Testis (tissue), 3 donors: ENCODE results near the gene MINDY4. TPM values are rescaled to one million over a fixed set of nuclear protein-coding genes. Genes with fewer than 3 reads are reported as not detected.

ENCODE experiments used
- DNase-seq: peaks from one replicate; pipeline ENCODE4 v3.0.0-alpha.2; 2019
- H3K27ac ChIP-seq, 2 donors: fragments of 200-600 bp; sonication (generic); one replicate each; pipeline ENCODE4 v1.5.1; 2019
- H3K27me3 ChIP-seq: fragments of 200-600 bp; sonication (generic); one replicate; pipeline ENCODE4 v1.5.1; 2019
- H3K36me3 ChIP-seq: fragments of 200-600 bp; sonication (generic); one replicate; pipeline ENCODE4 v1.5.1; 2017; ENCODE audit warnings: low read depth; ENCODE audit errors: missing control alignments
- H3K4me1 ChIP-seq: fragments of 200-600 bp; sonication (generic); one replicate; pipeline ENCODE4 v1.5.1; 2019
- H3K4me3 ChIP-seq, 2 donors: fragments of 200-600 bp; sonication (generic); one replicate each; pipeline ENCODE4 v1.5.1; 2017 to 2019
- H3K9me3 ChIP-seq: fragments of 200-600 bp; sonication (generic); one replicate; pipeline ENCODE4 v1.5.1; 2017
- POLR2A ChIP-seq: fragments of 450-650 bp; IDR thresholded peaks from one replicate; pipeline ENCODE4 v1.6.1; 2017; ENCODE audit warnings: antibody characterized with exemption, mild to moderate bottlenecking, moderate library complexity
- WGBS, 2 donors: methylation state at CpG; one replicate each; pipeline ENCODE4 v1.1.5; 2018; 5-methylcytosine and 5-hydroxymethylcytosine counted together
- intact Hi-C: fragments of 100-400 bp; cut with DNase I; formaldehyde crosslinking; loops from one replicate; pipeline ENCODE4 v1.15.1; 2023; ENCODE audit warnings: low total_unique reads
- polyA plus RNA-seq: library from polyadenylated mRNA; stranded (reverse); fragments of 350-450 nt; fragmentation: Illumina TruSeq; extraction: RNeasy Lipid Tissue Mini Kit (QIAGEN cat#74804); gene quantifications from one replicate; pipeline ENCODE4 v1.2.3, GENCODE V29; 2014; ENCODE audit warnings: low read depth, low replicate concordance; ENCODE audit not compliant: insufficient read depth
- total RNA-seq, 2 donors: library from RNA; depleted of rRNA; stranded (reverse); fragments of >200 nt; gene quantifications; one replicate each; pipeline ENCODE4 v1.2.3, GENCODE V29; 2016
- TF ChIP-seq, protein P1 (sequence below), 3 experiments: fragments of 450-650 bp in 2 of 3; fragments of 200-600 bp in 1 of 3; sonication (generic) in 1 of 3; IDR thresholded peaks; one replicate each; pipeline ENCODE4 v1.5.1; 2016 to 2019; ENCODE audit warnings: antibody characterized with exemption in 3 of 3, mild to moderate bottlenecking in 2 of 3, moderate library complexity in 1 of 3

The MINDY4 gene
- total and polyA plus RNA-seq, 3 donors from 2014 or later: 25.3 to 51.7 (median 47.6) TPM

DNA sequence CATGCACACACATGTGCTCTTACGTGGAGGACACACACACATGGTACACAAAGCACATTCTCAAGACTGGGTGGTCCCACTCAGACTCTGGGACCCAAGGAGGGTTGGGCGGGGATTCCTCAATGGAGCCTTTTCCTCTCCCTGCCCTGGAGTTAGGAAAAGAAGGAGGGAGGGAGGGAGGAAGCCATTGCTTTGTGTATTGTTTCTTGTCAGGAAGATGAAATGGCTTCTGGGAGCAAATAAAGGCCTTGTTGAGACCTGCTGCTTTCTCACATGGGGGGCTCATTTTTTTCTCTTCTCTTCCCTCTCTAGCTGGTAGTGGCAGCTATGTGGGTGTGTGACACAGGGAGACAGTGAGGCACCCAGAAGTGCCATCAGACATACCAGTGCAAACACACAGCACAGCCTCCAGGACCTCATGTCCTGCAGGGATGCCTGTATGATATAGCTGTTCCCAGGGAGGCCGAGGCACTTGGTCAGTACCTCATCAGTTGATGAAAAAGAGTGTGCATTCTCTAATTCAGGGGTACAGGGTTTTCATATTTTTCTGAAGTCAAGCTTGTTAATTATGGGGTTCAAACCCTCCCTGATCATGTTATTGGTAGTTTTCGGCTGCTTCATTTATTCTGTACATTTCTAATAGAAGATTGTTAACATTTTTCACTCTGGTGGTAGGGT lies 146.1 kb downstream of the MINDY4 start:
- TF ChIP-seq POLR2A: no peak
- TF ChIP-seq, protein P1, sequence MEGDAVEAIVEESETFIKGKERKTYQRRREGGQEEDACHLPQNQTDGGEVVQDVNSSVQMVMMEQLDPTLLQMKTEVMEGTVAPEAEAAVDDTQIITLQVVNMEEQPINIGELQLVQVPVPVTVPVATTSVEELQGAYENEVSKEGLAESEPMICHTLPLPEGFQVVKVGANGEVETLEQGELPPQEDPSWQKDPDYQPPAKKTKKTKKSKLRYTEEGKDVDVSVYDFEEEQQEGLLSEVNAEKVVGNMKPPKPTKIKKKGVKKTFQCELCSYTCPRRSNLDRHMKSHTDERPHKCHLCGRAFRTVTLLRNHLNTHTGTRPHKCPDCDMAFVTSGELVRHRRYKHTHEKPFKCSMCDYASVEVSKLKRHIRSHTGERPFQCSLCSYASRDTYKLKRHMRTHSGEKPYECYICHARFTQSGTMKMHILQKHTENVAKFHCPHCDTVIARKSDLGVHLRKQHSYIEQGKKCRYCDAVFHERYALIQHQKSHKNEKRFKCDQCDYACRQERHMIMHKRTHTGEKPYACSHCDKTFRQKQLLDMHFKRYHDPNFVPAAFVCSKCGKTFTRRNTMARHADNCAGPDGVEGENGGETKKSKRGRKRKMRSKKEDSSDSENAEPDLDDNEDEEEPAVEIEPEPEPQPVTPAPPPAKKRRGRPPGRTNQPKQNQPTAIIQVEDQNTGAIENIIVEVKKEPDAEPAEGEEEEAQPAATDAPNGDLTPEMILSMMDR (IDR thresholded peaks at IDR 0.05): no peak
- Histone ChIP-seq H3K9me3 (no peaks in the 10 kb centered on the region), H3K4me1 (peaks cover 4% of the 10 kb centered on the region), H3K27me3 (no peaks in the 10 kb centered on the region), H3K36me3 (no peaks in the 10 kb centered on the region), H3K27ac (no peak overlapping the region), H3K4me3 (no peak overlapping the region)
- 97% methylated on average over 4 of the region's 4 CpGs for whole genome bisulfite sequencing, 2 donors
- DNase-seq: no peak
- intact Hi-C loops: no loop called here

DNA sequence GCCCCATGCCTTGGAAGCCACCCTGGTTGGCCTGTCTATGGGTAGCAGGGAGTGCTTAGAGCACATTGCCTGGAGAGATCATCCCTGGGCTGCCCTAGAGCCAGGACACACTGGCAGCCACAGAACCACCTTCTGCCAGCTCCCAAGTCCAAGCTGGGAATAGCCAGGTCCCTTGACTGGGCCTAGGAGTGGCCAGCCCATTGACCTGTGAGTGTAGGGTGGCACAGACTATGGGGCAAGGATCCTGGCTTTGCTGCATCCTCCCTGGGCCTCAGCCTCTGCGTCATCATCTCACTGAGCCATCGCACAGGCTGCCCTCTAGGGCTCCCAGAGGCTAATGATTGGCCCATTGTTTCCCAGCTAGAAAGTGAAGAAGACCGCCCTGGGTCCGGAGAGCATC lies 147.5 kb downstream of the MINDY4 start:
- Histone ChIP-seq H3K36me3 (no peaks in the 10 kb centered on the region), H3K4me1 (peaks cover 4% of the 10 kb centered on the region), H3K4me3 (no peak overlapping the region), H3K27ac (no peak overlapping the region), H3K9me3 (no peaks in the 10 kb centered on the region), H3K27me3 (no peaks in the 10 kb centered on the region)
- intact Hi-C loops: no loop called here
- no peak for DNase-seq
- WGBS, 2 donors: 89% methylated on average over 4 of the region's 4 CpGs; no CpG with 5 or more reads in 1 of the 2 donors
- TF ChIP-seq, protein P1 (IDR thresholded peaks at IDR 0.05): no peak
- no peak for TF ChIP-seq POLR2A

DNA sequence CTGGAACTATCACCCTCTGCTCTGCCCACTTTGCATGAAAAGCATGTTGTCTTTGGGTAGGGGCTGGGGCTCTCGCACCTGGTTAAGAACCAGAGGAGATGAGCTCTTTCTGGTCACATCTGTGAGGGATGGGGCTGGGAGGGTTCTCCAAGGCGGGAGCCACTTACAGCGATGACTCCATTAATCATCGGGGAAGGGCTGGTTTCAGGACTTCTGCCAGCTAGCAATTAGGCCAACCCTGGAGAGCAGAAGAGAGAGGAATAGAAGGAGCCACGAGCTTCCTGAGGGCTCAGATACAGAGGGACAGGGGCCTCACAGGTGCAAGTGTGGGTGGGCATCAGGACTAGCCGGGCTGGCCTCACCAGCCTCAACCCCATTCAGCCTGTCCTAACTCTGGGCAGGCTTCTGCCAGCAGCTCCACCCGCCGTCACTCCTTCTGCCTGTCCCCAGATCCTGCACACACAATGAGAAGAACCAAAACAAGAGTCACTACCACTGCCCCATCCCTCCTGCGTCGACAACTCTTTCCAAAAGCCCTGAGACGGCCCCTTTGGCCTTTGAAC lies 148.9 kb downstream of the MINDY4 start:
- intact Hi-C loops: no loop called here
- no peaks in the 10 kb centered on the region for H3K36me3 ChIP-seq
- no peak overlapping the region for H3K4me3 ChIP-seq
- peaks cover 2% of the 10 kb centered on the region for H3K4me1 ChIP-seq
- no peaks in the 10 kb centered on the region for H3K27me3 ChIP-seq
- no peaks in the 10 kb centered on the region for H3K9me3 ChIP-seq
- no peak for DNase-seq
- no peak for TF ChIP-seq POLR2A
- TF ChIP-seq, protein P1 (IDR thresholded peaks at IDR 0.05): no peak
- H3K27ac ChIP-seq: no peak overlapping the region
- WGBS, 2 donors: 83 to 92% methylated on average over 11 of the region's 11 CpGs

DNA sequence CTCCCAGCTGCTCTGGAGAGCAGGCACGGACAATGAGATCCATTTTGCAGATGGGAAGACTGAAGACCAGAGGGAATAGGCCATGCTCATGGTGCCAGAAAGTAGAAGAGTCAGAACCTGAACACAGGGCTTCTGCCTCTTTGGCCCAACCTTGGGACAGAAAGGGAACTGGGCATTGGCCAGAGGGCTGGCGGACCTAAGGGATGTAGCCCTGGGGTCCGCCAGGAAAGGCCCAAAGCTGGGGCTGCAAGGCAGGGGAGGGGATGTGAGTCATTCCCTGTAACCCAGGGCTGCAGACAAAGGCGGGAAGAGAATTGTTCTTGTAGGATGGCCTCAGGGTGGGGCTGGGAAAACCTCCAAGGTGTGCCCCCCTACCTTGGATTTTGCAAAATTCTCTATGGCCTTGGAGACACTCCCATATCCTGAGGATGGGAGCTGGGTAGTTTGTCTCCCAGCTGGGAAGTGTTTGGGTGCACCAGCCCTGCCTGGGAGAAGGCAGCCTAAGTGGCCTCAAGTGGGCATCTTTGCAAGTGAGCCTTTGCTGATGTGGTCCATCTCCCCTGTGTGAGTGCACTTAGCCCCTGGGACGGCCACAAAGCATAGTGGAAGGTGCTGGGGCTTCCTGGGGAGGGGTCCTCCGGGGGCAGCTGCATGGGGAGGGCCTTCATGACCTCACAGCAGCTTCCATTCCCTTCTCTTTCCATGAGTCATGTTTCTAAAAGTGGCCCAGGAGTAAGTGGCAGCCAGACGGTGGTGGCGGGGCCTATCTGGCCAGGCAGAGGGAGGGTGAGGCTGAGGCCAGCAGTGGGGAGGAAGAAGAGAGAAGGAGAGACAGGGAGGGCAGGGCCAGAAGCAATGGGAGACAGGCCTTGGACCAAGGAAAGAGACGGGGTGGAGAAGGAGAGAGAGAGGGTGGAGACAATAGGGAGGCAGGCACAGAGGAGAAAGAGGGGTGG lies 149.6 kb downstream of the MINDY4 start:
- Histone ChIP-seq H3K9me3 (no peaks in the 10 kb centered on the region), H3K27me3 (no peaks in the 10 kb centered on the region), H3K36me3 (no peaks in the 10 kb centered on the region), H3K4me3 (no peak overlapping the region), H3K4me1 (no peaks in the 10 kb centered on the region), H3K27ac (no peak overlapping the region)
- 71 to 78% methylated on average over 8 to 9 of the region's 9 CpGs for WGBS, 2 donors
- intact Hi-C loops: no loop called here
- TF ChIP-seq, protein P1 (IDR thresholded peaks at IDR 0.05): no peak
- TF ChIP-seq POLR2A: no peak
- DNase-seq: no peak
